NCI-H128 (cell line): ENCODE results near the gene VPS13D.

ENCODE experiments used
- DNase-seq: peaks from one replicate; lab custom pipeline; 2025; ENCODE audit not compliant: unreplicated experiment; lab: John Stamatoyannopoulos, UW

Gene VPS13D

GRCh38 chr1:12228979-12229378 is 851 bp upstream of the VPS13D start:
- no peak for DNase-seq

- no peak for DNase-seq
Observed at GRCh38 chr1:12229386-12229834, 420 bp upstream of the VPS13D start.

GRCh38 chr1:12230549-12231275 is 882 bp downstream of the VPS13D start:
- DNase-seq: no peak

GRCh38 chr1:12231276-12231595 is 1.4 kb downstream of the VPS13D start:
- DNase-seq: no peak

GRCh38 chr1:12232221-12232620 is 2.4 kb downstream of the VPS13D start:
- DNase-seq: no peak

GRCh38 chr1:12244078-12244477 is 14.2 kb downstream of the VPS13D start:
- DNase-seq: no peak

- DNase-seq: no peak
Observed at GRCh38 chr1:12244585-12244984, 14.8 kb downstream of the VPS13D start.

GRCh38 chr1:12245116-12245515 is 15.3 kb downstream of the VPS13D start:
- DNase-seq: no peak

- no peak for DNase-seq
Observed at GRCh38 chr1:12245733-12246132, 15.9 kb downstream of the VPS13D start.

- no peak for DNase-seq
Observed at GRCh38 chr1:12246584-12246983, 16.8 kb downstream of the VPS13D start.

GRCh38 chr1:12249181-12249580 is 19.4 kb downstream of the VPS13D start:
- DNase-seq: no peak

GRCh38 chr1:12249748-12250147 is 19.9 kb downstream of the VPS13D start:
- DNase-seq: no peak

- DNase-seq: no peak
Observed at GRCh38 chr1:12251442-12251841, 21.6 kb downstream of the VPS13D start.

- no peak for DNase-seq
Observed at GRCh38 chr1:12255913-12256312, 26.1 kb downstream of the VPS13D start.

GRCh38 chr1:12258272-12258671 is 28.4 kb downstream of the VPS13D start:
- no peak for DNase-seq

GRCh38 chr1:12269351-12269750 is 39.5 kb downstream of the VPS13D start:
- DNase-seq: no peak

GRCh38 chr1:12271033-12271432 is 41.2 kb downstream of the VPS13D start:
- no peak for DNase-seq

- no peak for DNase-seq
Observed at GRCh38 chr1:12272770-12273169, 42.9 kb downstream of the VPS13D start.

GRCh38 chr1:12275370-12275769 is 45.5 kb downstream of the VPS13D start:
- no peak for DNase-seq

- no peak for DNase-seq
Observed at GRCh38 chr1:12276225-12276624, 46.4 kb downstream of the VPS13D start.

- DNase-seq: no peak
Observed at GRCh38 chr1:12279003-12279402, 49.2 kb downstream of the VPS13D start.

GRCh38 chr1:12279728-12280464 is 50.1 kb downstream of the VPS13D start:
- no peak for DNase-seq

GRCh38 chr1:12282142-12282541 is 52.3 kb downstream of the VPS13D start:
- DNase-seq: no peak
